Measurements from ENCODE around the gene B4GALNT2. TPM values are rescaled to one million over a fixed set of nuclear protein-coding genes. Genes with fewer than 3 reads are reported as not detected.
A peak's percentile ranks its signal among the peaks of the same experiment; 100 is the strongest.
"Not testable (repeated sequence)": the region's sequence is repeated elsewhere in the genome, so short reads cannot be mapped to it uniquely, and the experiment has no call there.

B4GALNT2 gene
- total RNA-seq, 1 donor from 2014 or later: 0.07 TPM

GRCh38 chr17:49089094-49089493 lies 43.5 kb upstream of the B4GALNT2 start:
- TF ChIP-seq CTCF (IDR thresholded peaks at IDR 0.05; ENCODE audit: unreplicated experiment): no peak
- Mint-ChIP-seq H3K36me3 (ENCODE audit: insufficient read depth) (no peaks in the 10 kb centered on the region), H3K4me3 (ENCODE audit: low read depth) (no peak overlapping the region), H3K9me3 (ENCODE audit: low read depth) (no peaks in the 10 kb centered on the region), H3K27me3 (peaks cover 13% of the 10 kb centered on the region), H3K4me1 (ENCODE audit: low read depth) (peaks cover 8% of the 10 kb centered on the region), H3K27ac (no peak overlapping the region)
- DNase-seq (ENCODE audit: low spot score, unreplicated experiment): no peak

GRCh38 chr17:49090878-49091594 lies 41.5 kb upstream of the B4GALNT2 start:
- no peak for DNase-seq (ENCODE audit: low spot score, unreplicated experiment)
- TF ChIP-seq CTCF (IDR thresholded peaks at IDR 0.05; ENCODE audit: unreplicated experiment): no peak
- H3K4me3 Mint-ChIP-seq (ENCODE audit: low read depth): no peak overlapping the region
- H3K36me3 Mint-ChIP-seq (ENCODE audit: insufficient read depth): no peaks in the 10 kb centered on the region
- H3K27me3 Mint-ChIP-seq: peaks cover 6% of the 10 kb centered on the region
- no peaks in the 10 kb centered on the region for H3K9me3 Mint-ChIP-seq (ENCODE audit: low read depth)
- H3K27ac Mint-ChIP-seq: no peak overlapping the region
- H3K4me1 Mint-ChIP-seq (ENCODE audit: low read depth): peaks cover 6% of the 10 kb centered on the region

GRCh38 chr17:49093131-49093530 lies 39.4 kb upstream of the B4GALNT2 start:
- H3K4me1 Mint-ChIP-seq (ENCODE audit: low read depth): no peaks in the 10 kb centered on the region
- no peak overlapping the region for H3K27ac Mint-ChIP-seq
- H3K4me3 Mint-ChIP-seq (ENCODE audit: low read depth): no peak overlapping the region
- H3K36me3 Mint-ChIP-seq (ENCODE audit: insufficient read depth): no peaks in the 10 kb centered on the region
- no peaks in the 10 kb centered on the region for H3K9me3 Mint-ChIP-seq (ENCODE audit: low read depth)
- H3K27me3 Mint-ChIP-seq: peaks cover 3% of the 10 kb centered on the region
- TF ChIP-seq CTCF (IDR thresholded peaks at IDR 0.05; ENCODE audit: unreplicated experiment): no peak
- DNase-seq (ENCODE audit: low spot score, unreplicated experiment): no peak

- no peak overlapping the region for H3K4me3 Mint-ChIP-seq (ENCODE audit: low read depth)
- H3K9me3 Mint-ChIP-seq (ENCODE audit: low read depth): no peaks in the 10 kb centered on the region
- no peak for DNase-seq (ENCODE audit: low spot score, unreplicated experiment)
- peaks cover 20% of the 10 kb centered on the region for H3K4me1 Mint-ChIP-seq (ENCODE audit: low read depth)
- H3K27me3 Mint-ChIP-seq: no peaks in the 10 kb centered on the region
- no peak for TF ChIP-seq CTCF (IDR thresholded peaks at IDR 0.05; ENCODE audit: unreplicated experiment)
- peak overlapping the region; percentile 70 for H3K27ac Mint-ChIP-seq
- H3K36me3 Mint-ChIP-seq (ENCODE audit: insufficient read depth): no peaks in the 10 kb centered on the region
Measured at GRCh38 chr17:49100601-49101000, 32.0 kb upstream of the B4GALNT2 start.

GRCh38 chr17:49101054-49101534 lies 31.5 kb upstream of the B4GALNT2 start:
- H3K27me3 Mint-ChIP-seq: no peaks in the 10 kb centered on the region
- peak overlapping the region; percentile 70 for H3K27ac Mint-ChIP-seq
- no peaks in the 10 kb centered on the region for H3K9me3 Mint-ChIP-seq (ENCODE audit: low read depth)
- H3K36me3 Mint-ChIP-seq (ENCODE audit: insufficient read depth): no peaks in the 10 kb centered on the region
- no peak for DNase-seq (ENCODE audit: low spot score, unreplicated experiment)
- H3K4me1 Mint-ChIP-seq (ENCODE audit: low read depth): peaks cover 20% of the 10 kb centered on the region
- H3K4me3 Mint-ChIP-seq (ENCODE audit: low read depth): no peak overlapping the region
- TF ChIP-seq CTCF (IDR thresholded peaks at IDR 0.05; ENCODE audit: unreplicated experiment): no peak

GRCh38 chr17:49103360-49103759 lies 29.2 kb upstream of the B4GALNT2 start:
- H3K4me3 Mint-ChIP-seq (ENCODE audit: low read depth); H3K27ac Mint-ChIP-seq; H3K36me3 Mint-ChIP-seq (ENCODE audit: insufficient read depth); H3K27me3 Mint-ChIP-seq; H3K9me3 Mint-ChIP-seq (ENCODE audit: low read depth); DNase-seq (ENCODE audit: low spot score, unreplicated experiment): not testable (repeated sequence)
- peaks cover 26% of the 10 kb centered on the region for H3K4me1 Mint-ChIP-seq (ENCODE audit: low read depth)

Measured in progenitor cell of endocrine pancreas (in vitro differentiated cells).